ENCODE measurements around the gene KCNIP2.

DNA sequence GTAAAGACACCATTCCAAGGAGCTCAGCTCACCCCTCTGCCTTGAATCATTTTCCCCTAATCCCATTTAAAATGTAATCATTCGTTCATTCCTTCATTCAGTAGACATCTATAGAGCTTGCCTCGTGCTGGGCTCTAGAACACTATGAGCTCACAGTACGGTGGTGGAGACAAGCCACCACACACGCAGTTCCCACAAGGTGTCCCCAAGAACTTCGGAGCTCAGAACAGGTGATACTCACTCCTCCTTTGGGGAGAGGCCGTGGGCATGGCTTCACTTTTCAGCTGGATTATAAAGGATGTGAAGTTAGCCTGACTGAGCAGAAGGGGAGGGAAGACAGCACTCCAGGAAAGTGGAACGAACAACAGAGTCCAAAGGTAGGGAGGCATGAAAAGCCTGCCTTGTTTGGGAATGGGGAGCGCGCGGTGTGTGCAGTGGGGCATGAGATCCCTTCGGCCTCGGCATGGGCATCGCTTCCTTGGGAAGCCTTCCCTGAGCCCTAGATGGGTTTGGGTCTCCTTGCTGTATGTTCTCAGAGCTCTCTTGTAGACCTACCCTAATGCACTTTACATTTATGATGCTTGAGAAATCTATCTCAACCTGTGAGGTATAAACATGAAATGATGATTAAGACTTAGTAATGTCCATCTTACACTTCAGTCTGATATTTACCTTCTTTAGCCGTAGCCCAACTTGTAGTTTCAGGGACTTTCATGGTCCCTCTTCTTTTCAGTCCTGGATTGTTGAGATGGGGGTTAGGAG, 24.5 kb downstream of the KCNIP2 start:
- TF ChIP-seq GATA2 (IDR thresholded peaks at IDR 0.05; ENCODE audit: low read depth, low read length) (no peak), GATA3 (IDR thresholded peaks at IDR 0.05; ENCODE audit: low read depth, low read length) (no peak)

All from SH-SY5Y (cell line).